ENCODE measurements around the gene WNT7A. TPM values are rescaled to one million over a fixed set of nuclear protein-coding genes. Genes with fewer than 3 reads are reported as not detected.

WNT7A gene
- total RNA-seq, 6 donors from 2014 or later: 1.0 to 12.2 (median 6.8) TPM

DNA sequence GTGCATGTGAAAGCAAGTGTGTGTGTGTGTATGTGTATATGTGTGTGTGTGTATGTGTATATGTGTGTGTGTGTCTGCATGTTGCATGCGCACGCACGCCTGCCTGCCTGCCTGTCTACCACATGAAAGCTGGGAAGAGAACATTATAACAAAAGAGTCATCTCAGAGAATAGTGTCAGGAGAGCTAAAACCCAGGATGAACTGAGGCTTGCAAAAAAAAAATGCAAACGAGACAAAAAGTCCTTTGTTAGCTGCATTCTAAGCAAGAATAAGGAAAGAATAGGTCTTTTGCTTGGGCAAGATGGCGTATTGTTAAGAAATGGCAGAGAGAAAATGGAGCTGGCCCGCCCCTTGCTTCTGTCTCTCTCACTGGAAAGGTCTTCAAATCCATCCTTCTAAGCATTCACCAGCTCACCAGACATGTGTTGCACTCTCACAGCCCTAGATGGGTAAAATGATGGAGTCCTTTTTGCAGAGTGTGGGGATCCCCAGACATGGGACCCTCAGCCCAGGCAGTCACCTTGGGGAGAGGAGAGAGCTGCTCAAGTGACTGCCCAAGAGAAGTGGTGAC, 16.4 kb downstream of the WNT7A start:
- no peak for TF ChIP-seq POLR2A (IDR thresholded peaks at IDR 0.05)
- no peak for TF ChIP-seq EP300 (IDR thresholded peaks at IDR 0.05)
- no peak for TF ChIP-seq POLR2AphosphoS5 (IDR thresholded peaks at IDR 0.05)
- TF ChIP-seq, protein P1, sequence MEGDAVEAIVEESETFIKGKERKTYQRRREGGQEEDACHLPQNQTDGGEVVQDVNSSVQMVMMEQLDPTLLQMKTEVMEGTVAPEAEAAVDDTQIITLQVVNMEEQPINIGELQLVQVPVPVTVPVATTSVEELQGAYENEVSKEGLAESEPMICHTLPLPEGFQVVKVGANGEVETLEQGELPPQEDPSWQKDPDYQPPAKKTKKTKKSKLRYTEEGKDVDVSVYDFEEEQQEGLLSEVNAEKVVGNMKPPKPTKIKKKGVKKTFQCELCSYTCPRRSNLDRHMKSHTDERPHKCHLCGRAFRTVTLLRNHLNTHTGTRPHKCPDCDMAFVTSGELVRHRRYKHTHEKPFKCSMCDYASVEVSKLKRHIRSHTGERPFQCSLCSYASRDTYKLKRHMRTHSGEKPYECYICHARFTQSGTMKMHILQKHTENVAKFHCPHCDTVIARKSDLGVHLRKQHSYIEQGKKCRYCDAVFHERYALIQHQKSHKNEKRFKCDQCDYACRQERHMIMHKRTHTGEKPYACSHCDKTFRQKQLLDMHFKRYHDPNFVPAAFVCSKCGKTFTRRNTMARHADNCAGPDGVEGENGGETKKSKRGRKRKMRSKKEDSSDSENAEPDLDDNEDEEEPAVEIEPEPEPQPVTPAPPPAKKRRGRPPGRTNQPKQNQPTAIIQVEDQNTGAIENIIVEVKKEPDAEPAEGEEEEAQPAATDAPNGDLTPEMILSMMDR (IDR thresholded peaks at IDR 0.05): no peak
- ATAC-seq (ENCODE audit: low FRiP score in 2 of 2): no peak
- 82 to 83% methylated on average over 6 of the region's 6 CpGs for WGBS, 2 donors
- no peaks in the 10 kb centered on the region for H3K27me3 ChIP-seq
- no peak overlapping the region for H3K4me3 ChIP-seq
- DNase-seq: no peak
- no peak overlapping the region for H3K27ac ChIP-seq
- no peaks in the 10 kb centered on the region for H3K9me3 ChIP-seq
- no peaks in the 10 kb centered on the region for H3K36me3 ChIP-seq
- no peaks in the 10 kb centered on the region for H3K4me1 ChIP-seq

DNA sequence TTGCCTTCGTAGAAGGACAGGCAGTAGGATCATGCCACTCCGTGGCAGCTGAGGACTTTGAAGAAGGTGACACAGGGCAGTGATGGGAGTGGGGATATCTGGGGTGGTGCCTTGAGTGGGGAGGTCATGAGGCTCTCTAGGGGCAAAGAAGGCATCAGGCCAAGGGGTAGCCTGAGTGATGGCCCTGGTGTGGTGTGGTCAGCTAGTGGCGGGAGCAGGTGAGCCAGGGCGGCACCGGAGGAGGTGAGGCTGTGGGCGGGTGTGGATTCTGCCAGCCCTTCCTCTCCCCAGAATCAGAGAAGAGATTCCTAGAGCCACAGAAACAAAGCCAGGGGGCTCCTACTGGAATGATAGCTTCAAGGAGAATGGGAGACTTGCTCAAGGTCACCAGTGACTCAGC, 18.4 kb downstream of the WNT7A start:
- no peaks in the 10 kb centered on the region for H3K27me3 ChIP-seq
- no peak overlapping the region for H3K27ac ChIP-seq
- no peak for DNase-seq
- no peaks in the 10 kb centered on the region for H3K36me3 ChIP-seq
- ATAC-seq (ENCODE audit: low FRiP score in 2 of 2): no peak
- no peaks in the 10 kb centered on the region for H3K9me3 ChIP-seq
- WGBS, 2 donors: 76 to 85% methylated on average over 6 of the region's 6 CpGs
- H3K4me3 ChIP-seq: no peak overlapping the region
- H3K4me1 ChIP-seq: no peaks in the 10 kb centered on the region
- TF ChIP-seq POLR2AphosphoS5 (IDR thresholded peaks at IDR 0.05): no peak
- no peak for TF ChIP-seq POLR2A (IDR thresholded peaks at IDR 0.05)
- TF ChIP-seq, protein P1 (IDR thresholded peaks at IDR 0.05): no peak
- TF ChIP-seq EP300 (IDR thresholded peaks at IDR 0.05): no peak

DNA sequence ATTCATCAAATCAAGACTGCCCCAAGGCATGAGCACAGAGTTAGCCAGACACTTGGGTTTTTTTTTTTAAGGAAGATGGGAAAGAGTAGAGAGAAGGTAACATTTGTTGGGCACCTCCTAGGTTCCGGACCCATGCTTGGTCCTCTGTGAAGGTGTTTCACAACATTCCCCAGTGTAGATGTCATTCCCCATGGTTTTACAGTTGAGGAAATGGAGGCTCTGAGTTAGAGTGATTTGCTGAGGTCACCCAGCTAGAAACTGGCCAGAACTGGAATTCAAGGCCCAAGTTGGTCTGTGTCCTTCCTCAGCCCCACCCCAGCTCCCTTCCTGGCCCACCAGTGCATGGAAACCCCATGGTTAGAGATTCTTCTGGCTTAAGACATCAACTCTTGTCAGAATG, 19.9 kb downstream of the WNT7A start:
- WGBS, 2 donors: 88 to 92% methylated on average over 1 of the region's 1 CpG
- H3K36me3 ChIP-seq: no peaks in the 10 kb centered on the region
- ATAC-seq (ENCODE audit: low FRiP score in 2 of 2) (no peak), DNase-seq (no peak)
- TF ChIP-seq, protein P1 (IDR thresholded peaks at IDR 0.05): no peak
- H3K27me3 ChIP-seq: peaks cover 0 to 5% (median 0%) of the 10 kb centered on the region in 4 donors
- H3K4me3 ChIP-seq: no peak overlapping the region
- no peaks in the 10 kb centered on the region for H3K9me3 ChIP-seq
- H3K4me1 ChIP-seq: no peaks in the 10 kb centered on the region
- no peak overlapping the region for H3K27ac ChIP-seq

DNA sequence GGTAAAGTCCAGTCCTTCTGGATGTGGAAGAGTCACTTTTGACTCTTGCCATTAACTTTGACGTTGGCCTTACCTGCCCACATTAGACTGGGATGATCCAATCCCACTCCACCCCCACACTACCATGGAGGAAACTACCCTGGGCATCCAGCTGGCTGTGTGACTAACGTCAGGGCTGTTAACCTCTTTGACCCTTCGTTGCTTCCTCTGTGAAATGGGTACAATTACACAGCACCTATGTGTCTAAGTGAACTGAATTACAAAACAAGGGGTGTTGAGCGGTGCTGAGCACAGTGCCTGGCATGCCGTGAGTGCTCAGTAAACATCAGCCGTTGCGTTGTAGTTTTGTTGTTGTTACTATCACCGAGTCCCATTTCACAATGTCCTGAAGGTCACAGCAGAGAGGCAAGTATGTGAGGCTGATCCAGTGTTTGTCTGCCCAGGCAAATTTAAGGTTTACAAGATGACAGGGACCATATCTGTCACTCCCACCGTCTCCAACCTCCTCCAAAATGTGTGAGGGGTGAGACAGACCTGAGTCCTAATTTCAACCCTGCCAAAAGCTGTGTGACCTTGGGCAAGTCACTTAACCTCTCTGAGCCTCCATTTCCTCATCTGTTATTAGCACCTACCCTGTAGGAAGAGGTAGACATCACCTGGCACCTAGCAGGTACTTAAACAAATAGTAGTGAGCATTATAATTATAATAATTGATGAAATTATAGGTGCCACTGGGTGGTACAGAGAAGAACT, 20.9 kb downstream of the WNT7A start:
- Histone ChIP-seq H3K27me3 (peaks cover 0 to 5% (median 0%) of the 10 kb centered on the region in 4 donors), H3K9me3 (no peaks in the 10 kb centered on the region), H3K4me3 (no peak overlapping the region), H3K36me3 (no peaks in the 10 kb centered on the region), H3K4me1 (no peaks in the 10 kb centered on the region), H3K27ac (no peak overlapping the region)
- 73 to 74% methylated on average over 9 of the region's 9 CpGs for WGBS, 2 donors
- TF ChIP-seq, protein P1 (IDR thresholded peaks at IDR 0.05): no peak
- TF ChIP-seq EP300 (IDR thresholded peaks at IDR 0.05) (no peak), POLR2AphosphoS5 (IDR thresholded peaks at IDR 0.05) (no peak), POLR2A (IDR thresholded peaks at IDR 0.05) (no peak)
- ATAC-seq (ENCODE audit: low FRiP score in 2 of 2) (no peak), DNase-seq (no peak)

All from upper lobe of left lung (tissue), 6 donors.